C4-2B (cell line): ENCODE data around the gene HK2.

Experiments
- ZFX ChIP-seq: fragments of 450-650 bp; IDR thresholded peaks from 2 replicates; pipeline ENCODE4 v1.6.1; 2017
- TF ChIP-seq, protein P1 (sequence below): fragments of 450-650 bp; conservative IDR thresholded peaks from 2 replicates; pipeline ENCODE4 v1.5.1; 2017; ENCODE audit warnings: mild to moderate bottlenecking

DNA sequence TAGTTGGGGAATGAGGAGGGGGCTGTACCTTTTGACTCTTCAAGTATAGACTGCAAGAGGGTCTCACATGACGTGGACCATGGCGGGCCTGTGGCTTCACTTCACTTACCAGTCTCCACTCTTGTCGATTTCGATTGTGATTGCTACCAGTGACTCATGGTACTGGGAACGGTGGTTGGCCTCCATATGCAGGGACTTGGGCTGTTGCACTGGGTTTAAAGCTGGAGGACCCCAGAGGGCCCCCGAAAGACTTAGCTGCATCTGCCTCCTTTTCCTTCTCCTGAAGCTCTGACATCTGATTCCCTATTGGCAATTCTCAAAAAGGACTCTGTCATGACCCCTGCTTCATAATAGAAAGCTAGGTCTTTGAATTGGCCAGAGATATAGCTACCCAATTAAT, 43.4 kb downstream of the HK2 start:
- TF ChIP-seq, protein P1, sequence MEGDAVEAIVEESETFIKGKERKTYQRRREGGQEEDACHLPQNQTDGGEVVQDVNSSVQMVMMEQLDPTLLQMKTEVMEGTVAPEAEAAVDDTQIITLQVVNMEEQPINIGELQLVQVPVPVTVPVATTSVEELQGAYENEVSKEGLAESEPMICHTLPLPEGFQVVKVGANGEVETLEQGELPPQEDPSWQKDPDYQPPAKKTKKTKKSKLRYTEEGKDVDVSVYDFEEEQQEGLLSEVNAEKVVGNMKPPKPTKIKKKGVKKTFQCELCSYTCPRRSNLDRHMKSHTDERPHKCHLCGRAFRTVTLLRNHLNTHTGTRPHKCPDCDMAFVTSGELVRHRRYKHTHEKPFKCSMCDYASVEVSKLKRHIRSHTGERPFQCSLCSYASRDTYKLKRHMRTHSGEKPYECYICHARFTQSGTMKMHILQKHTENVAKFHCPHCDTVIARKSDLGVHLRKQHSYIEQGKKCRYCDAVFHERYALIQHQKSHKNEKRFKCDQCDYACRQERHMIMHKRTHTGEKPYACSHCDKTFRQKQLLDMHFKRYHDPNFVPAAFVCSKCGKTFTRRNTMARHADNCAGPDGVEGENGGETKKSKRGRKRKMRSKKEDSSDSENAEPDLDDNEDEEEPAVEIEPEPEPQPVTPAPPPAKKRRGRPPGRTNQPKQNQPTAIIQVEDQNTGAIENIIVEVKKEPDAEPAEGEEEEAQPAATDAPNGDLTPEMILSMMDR = no peak
- TF ChIP-seq ZFX = no peak
